ENCODE measurements around the gene GABRB2.

- TF ChIP-seq CTCF (IDR thresholded peaks at IDR 0.05; ENCODE audit: insufficient read depth, low read length), result no peak
- no peak for TF ChIP-seq POLR2AphosphoS5 (IDR thresholded peaks at IDR 0.05; ENCODE audit: low read depth)
- no peak for TF ChIP-seq REST (IDR thresholded peaks at IDR 0.05; ENCODE audit: insufficient replicate concordance, low read depth)
- no peak for TF ChIP-seq GABPA (IDR thresholded peaks at IDR 0.05; ENCODE audit: low read depth)
These were observed 2.6 kb upstream of the GABRB2 start for GRCh38 chr5:161549106-161549505.
